ENCODE measurements around the gene SLC30A1.
"Not testable (repeated sequence)": the region's sequence is repeated elsewhere in the genome, so short reads cannot be mapped to it uniquely, and the experiment has no call there.

The SLC30A1 gene, protein sequence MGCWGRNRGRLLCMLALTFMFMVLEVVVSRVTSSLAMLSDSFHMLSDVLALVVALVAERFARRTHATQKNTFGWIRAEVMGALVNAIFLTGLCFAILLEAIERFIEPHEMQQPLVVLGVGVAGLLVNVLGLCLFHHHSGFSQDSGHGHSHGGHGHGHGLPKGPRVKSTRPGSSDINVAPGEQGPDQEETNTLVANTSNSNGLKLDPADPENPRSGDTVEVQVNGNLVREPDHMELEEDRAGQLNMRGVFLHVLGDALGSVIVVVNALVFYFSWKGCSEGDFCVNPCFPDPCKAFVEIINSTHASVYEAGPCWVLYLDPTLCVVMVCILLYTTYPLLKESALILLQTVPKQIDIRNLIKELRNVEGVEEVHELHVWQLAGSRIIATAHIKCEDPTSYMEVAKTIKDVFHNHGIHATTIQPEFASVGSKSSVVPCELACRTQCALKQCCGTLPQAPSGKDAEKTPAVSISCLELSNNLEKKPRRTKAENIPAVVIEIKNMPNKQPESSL

DNA sequence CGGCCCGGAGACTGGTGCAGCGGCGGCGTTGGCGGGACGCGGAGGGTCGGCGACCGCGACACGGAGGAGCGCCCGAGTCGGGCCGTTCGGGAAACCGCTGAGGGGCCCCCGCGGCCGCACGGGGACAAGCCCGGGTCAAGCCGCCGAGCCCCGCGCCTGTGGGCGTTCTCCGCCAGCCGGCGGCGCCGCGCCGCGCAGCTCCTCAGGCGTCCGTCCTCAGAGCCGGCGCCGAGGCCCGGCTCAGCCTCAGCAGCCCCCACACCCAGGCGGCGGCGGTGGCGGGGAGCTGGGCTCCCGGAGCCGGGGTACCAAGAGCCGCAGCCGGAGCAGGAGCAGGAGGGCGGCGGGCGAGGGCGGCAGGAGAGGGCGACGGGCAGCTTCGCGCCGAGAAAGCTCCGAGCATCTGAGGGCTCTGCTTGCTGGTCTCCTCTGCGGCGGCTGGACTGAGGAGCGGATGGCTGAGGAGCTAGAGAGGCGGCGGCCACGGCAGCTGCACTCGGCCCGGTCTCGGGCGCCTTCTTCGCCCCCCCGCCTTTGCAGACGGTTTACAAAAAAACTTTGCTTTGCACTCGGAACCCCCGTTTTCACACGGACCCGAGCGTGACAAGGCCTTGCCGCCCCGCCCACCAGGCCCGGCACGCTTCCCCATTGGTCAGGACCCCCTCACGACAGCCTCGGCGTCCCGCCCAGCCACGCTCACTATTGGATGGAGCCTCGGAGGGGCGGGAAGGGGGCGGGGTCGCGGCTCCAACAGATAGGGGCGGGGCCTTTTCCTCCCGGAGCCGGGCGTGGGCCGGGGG lies at the start of gene SLC30A1:
SLC30A1 (minus strand) TSS at position 522 of the 800 bp plus-strand sequence. CDS start 549 bp downstream, outside the sequence.
- DNase-seq (ENCODE audit: low read depth in 2 of 2), result peak; percentile 99 to 100

DNA sequence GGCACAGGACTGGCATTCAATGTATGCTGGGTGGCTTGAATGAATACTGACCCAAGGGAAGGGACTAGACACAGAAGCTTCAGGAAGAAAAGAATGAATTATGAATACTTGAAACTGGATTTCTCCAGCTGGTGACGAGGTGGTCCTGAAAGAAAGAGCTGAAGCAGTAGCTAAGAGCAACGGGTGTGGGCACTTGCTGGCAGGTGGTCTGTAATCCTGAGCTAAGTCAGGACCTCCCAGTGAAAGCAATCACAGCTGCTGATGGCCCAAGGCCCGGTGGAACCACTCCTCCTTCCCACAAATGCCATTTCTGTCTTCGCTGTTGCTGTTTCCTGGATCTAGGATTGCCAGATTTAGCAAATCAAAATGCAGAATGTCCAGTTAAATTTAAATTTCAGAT lies 49.5 kb upstream of the SLC30A1 start:
- no peak for DNase-seq (ENCODE audit: low read depth in 2 of 2)

DNA sequence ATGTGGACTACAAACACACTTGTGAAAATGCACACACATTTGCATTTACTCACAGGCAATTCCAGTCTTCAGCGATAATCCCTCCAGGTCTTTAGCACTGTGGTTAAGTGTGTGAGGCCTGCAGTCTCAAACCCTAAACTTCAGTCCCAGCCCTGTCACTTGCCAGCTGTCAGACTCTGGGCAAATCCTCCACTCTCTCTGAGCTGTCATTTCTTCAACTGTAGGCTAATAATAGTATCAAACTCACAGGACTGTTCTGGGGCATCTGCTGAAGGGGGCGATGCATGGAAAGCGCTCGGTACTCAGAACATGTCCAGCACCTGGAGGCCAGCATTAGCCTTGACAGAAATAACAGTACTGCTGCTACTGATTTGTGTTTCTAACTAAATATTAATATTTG lies 48.3 kb upstream of the SLC30A1 start:
- DNase-seq (ENCODE audit: low read depth in 2 of 2), result no peak

DNA sequence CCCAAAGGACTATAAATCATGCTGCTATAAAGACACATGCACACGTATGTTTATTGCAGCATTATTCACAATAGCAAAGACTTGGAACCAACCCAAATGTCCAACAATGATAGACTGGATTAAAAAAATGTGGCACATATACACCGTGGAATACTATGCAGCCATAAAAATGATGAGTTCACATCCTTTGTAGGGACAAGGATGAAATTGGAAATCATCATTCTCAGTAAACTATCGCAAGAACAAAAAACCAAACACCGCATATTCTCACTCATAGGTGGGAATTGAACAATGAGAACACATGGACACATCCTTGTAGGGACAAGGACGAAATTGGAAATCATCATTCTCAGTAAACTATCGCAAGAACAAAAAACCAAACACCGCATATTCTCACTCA lies 46.9 kb upstream of the SLC30A1 start:
- DNase-seq (ENCODE audit: low read depth in 2 of 2), result not testable (repeated sequence)

DNA sequence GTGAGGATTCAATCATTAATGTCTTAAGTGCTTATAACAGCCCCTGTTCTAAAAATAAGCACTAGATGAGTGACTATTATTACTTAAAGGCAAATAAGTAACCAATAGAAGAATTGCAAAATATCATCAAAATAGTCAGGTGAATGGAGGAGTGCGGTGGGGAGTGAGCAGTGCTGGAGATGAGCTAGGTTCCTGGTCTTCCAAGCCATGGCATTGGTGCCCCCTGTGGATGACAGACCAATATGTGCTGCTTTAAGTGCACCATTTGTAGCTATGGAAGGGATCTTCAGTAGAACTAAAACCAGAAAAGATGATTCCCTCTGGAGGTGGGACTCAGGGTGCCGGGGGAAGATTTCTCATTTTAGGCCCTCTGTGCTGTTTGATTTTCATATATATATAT lies 46.1 kb upstream of the SLC30A1 start:
- DNase-seq (ENCODE audit: low read depth in 2 of 2), result no peak

DNA sequence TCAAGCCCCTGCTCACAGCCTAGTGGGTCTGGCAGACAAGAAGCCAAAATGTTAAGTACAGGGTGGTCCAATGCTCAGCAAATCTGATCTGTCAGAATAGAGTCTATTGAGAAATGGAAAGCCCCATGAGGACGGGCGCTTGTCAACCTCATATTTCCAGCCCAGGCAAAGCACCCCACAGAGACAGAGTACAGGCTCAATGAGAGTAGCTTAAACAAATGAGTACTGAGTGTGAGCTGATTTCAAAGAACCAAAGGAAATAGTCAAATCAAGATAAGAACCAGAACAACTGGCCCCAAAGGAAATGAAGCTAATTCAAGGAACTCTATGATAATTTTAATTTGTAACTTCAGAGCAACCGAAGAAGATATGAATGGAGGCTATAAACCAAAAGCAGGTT lies 44.6 kb upstream of the SLC30A1 start:
- no peak for DNase-seq (ENCODE audit: low read depth in 2 of 2)

DNA sequence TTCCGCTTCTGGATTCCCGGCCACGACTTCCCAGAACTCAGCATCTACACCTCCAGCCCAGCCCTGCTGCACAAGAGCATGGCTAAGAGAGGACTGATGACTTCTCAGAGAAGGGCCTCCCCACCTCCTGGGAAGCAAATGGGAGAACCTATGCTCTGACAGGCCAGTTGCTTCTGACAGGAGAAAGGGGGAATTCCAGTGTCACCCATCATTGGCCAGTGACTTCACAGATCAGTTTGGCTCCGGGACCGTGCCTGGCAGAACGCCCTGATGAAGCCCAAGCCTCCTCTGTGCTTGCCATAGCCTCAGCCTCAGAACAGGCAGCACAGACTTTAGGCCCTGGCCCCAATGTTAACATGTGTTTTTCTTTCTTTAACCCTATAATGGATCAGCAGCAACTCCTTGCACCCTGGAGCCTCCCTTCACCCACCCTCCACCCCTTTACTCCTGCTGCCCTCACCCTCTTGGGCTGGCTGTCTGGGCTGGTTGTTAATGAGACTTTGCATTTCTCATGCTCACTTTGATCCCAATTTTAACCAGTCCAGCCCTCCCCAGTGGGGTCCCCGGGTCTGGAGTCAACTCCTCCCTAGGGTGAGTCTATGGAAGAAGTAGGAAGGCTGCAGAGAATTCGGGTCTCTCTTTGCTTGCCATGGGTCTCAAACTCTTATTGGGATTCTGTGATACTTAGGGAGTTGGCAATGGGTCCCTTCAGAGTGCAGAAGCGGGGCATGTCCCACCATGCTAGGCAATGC lies 42.7 kb upstream of the SLC30A1 start:
- no peak for DNase-seq (ENCODE audit: low read depth in 2 of 2)

DNA sequence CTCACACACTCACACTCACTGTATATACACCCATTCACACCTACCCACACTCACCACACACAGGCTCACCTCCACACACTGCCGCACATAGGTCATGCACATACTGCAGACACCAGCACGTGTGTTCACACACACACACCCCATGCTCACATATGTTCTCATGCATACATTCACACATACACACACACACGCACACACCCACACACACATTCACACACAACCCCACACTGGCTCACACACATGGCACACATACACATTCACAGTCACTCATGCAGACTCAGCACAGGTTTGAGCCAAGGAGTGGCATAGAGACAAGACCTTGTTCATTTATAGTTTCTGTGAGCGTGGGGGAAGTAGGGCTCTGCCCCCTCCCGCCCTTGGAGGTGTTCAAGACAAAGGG lies 41.1 kb upstream of the SLC30A1 start:
- no peak for DNase-seq (ENCODE audit: low read depth in 2 of 2)

DNA sequence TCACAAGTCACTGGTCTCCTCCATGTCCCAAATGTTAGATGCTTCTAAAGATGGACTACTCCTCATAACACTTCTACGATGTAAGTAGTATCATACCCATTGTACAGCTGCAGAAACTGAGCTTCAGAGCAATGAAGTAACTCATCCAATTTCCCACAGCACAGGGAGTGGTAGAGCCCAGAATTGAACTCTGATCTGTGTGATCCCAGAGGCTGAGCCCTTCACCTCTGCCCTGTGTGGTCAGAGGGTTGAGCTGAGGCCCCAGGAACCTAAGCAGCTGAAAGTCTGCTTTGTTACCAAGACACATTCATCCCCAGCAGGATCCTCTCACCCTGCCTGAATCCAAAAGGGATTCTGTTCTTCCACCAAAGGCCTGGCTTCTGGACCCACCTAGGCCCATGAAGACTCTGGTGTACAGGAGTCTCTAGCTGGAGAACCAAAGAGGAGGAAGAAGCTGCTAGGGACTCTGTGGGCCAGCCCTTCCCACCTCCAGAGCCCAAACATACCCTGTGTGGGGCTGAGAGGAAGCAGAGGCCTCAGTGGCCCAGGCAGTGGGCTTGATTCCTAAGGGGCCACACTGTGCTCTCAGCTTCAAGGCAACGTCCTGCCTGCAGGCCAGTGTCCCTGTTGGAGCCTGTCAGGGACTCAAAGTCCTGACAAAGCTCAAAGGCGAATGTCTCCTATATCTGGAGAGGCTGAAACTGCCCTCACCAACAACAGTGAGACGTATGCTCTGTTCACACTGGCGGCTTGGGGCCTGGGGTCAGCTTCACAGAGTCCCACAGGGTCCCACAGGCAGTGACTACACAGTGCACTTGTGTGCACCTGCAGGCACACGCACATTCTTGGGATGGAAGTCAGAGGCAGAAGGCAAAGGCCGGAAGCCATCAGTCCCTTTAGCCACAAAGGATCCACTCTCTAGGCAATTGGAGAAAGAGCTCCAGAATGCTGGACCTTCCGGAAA lies 40.4 kb upstream of the SLC30A1 start:
- no peak for DNase-seq (ENCODE audit: low read depth in 2 of 2)

DNA sequence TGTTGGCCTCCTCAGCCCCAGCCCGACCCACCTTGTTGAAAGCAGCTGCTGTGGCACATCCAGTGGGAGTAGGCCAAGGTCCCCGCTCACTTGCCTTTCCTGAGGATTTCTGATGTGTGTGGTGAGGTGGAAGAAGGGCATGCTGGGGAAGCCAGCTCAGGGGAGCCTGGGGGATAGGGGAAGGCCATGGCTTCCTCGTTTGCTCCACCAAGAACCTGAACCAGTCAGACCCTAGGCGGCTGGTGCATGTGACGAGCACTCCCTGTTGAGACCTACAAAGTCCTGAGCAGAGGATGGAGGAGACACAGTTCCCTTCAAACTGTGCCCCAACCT lies 38.0 kb upstream of the SLC30A1 start:
- DNase-seq (ENCODE audit: low read depth in 2 of 2), result no peak

DNA sequence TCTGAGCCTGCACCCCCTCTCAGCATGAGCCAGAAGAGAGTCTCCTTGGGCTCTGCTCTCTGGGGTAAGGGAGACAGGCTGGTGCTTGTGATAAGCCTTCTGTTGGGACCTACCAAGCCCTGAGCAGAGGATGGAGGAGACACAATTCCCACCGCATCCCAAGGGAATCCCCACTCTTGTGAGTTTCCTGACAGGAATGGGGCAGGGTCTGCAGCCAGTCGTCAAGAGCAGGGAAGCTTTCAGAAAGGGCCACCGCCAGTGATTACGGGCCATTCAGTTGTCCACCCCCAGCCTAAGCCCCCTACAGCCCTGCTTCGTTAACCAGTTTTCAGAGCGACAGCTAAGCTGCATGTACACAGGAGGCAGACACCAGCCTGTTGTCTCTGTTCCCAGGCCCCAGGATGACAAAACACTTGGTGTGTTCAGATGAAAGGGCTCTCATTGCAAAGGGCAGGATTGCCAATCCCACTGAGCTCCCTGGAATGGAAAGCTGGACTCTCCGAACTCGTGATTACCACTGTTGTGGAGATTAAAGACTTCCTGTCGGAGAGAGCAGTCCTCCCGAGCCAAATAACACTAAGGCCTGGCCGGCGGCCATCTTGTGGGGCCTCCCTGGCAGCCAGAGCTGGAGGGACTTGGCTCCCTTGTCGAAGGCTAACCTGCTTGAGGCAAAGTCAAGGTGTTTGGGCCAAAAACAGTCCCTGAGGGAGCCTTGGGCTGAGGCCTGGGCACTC lies 37.4 kb upstream of the SLC30A1 start:
- DNase-seq (ENCODE audit: low read depth in 2 of 2), result no peak

DNA sequence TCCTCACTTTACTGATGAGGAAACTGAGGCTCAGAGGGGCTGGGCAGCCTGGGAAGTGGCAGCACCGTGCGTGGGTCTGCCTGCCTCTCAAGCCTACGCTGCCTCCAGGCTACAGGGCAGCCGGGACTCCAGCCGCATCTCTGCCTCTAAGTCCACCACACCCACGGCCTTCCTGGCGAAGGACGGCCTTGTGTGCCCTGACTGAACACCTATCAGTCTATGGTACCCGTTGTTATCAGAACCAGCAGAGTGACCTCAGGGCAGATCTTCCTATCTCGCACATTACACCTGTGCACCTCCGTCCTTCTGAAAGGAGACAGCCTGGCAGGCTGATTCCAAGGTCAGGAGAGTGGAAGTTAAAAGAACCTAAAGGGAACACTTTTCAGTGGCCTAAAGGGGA lies 35.7 kb upstream of the SLC30A1 start:
- no peak for DNase-seq (ENCODE audit: low read depth in 2 of 2)

DNA sequence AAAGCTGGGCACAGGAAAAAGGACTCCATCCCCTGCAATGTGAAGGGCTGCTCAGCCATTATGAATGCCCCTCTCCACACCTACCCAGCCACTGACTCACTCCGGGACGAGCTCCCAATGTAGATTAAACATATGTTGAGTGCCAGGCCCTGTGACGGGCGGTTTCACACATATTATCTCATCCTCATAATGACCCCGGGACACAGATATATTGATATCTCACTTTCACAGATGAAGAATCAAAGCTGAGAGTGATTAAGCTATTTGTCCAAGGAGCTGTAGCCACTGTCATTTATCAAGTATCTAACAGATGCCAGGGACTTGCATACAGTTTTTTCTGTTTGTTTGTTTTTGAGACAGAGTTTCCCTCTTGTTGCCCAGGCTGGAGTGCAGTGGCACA lies 35.0 kb upstream of the SLC30A1 start:
- no peak for DNase-seq (ENCODE audit: low read depth in 2 of 2)

DNA sequence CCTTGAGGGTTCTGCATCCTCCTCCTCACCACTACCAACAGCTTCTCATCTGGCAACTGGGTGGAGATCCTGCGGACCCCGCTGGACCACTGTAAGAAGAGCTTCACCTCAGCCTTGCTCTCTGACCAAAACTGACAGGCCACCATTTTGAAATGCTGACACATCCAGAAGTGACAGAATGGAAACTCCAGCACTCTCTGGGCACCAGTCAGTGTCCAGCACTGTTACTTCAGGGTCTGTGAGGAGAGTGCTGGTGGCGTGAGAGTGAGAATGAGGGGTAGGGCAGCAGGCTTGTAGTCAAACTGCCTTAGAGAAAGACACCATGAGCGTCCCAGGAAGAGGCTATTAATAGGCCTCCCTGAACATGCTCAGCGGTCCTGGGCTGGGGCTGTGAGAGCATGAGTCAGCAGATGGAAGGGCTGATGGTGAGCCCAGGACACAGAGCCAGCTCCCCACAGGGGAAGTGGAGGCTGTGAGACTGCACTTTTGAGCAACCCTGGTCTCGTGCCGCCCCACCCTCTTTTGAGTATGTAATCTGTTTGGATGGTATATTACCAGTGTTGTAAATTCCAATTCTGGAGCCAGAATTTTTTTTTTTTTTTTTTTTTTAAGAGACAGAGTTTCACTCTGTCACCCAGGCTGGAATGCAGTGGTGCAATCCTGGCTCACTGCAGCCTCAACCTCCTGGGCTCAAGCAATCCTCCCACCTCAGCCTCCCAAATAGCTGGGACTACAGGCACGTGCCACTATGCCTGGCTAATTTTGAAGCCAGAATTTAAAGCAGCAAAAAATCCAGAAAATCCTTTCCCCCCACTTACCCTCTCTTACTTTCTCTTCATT lies 34.4 kb upstream of the SLC30A1 start:
- DNase-seq (ENCODE audit: low read depth in 2 of 2), result no peak

DNA sequence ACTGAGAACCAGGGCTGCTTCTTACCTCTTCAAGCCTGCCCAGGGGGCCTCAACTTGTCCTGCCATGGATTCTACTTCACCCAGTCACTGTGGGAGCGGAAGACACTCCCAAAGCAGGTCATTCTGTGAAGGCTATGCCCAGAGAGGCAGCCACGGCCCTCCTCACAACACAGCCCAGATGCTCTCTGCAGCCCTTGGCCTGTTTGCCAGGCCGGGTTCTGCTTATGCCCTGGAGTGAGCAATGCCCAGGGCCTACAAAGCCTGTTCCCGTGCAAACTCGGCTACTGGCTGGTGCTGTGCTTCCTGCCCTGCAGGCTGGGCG lies 33.8 kb upstream of the SLC30A1 start:
- no peak for DNase-seq (ENCODE audit: low read depth in 2 of 2)

DNA sequence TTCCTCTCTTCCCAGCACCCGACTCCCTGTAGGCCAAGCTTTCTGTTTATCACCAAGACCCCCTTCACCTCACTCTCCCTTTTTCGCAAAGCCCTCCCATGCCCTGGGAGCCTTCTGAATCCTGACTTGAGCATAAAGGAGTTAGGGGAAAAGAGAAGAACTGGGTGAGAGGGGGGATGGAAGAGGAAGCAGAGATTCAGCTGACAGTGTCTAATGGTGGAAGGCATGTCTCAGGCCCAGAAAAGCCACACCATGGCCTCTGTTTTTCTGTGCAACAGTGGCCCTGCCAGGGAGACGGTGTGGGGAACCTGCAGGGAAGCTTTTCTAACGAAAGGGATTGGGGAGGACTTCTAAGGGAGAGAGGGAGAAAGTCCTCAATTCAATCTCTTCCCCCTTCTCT lies 32.9 kb upstream of the SLC30A1 start:
- DNase-seq (ENCODE audit: low read depth in 2 of 2), result no peak

DNA sequence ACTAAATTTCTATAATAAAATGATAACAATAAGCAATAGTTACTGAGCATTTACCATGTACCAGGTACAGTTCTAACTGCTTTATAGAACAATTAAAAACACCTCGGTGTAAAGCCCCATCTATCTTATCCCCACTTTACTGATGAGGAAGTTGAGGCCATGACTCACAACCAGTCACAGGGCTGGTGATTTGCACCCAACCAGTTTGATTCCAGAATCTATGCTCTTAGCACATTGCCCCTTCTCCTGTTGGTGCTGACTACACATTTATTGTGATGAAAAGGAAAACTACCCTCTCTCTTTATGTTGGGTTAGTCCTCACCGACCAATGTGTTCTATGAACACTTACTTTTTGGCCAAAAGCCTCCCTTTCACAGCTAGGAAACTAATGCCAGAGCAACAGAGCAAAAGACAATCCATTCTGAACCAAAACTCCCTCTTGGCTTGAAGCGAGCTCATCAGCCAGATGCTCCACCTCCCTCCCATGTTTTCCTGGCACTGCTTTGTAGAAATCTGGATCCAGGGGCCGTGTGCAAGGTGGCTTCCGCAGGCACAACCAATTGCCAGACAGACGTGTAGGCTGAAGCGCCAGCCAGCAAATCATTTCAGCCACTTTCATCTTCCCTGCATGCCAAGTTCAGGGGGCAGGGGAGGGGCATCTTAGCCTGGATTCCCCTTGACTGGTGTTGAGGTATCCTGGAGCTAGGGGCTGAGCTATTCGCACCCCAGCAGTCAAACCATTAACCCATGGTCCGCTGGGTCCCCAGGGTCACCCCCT lies 32.0 kb upstream of the SLC30A1 start:
- no peak for DNase-seq (ENCODE audit: low read depth in 2 of 2)

DNA sequence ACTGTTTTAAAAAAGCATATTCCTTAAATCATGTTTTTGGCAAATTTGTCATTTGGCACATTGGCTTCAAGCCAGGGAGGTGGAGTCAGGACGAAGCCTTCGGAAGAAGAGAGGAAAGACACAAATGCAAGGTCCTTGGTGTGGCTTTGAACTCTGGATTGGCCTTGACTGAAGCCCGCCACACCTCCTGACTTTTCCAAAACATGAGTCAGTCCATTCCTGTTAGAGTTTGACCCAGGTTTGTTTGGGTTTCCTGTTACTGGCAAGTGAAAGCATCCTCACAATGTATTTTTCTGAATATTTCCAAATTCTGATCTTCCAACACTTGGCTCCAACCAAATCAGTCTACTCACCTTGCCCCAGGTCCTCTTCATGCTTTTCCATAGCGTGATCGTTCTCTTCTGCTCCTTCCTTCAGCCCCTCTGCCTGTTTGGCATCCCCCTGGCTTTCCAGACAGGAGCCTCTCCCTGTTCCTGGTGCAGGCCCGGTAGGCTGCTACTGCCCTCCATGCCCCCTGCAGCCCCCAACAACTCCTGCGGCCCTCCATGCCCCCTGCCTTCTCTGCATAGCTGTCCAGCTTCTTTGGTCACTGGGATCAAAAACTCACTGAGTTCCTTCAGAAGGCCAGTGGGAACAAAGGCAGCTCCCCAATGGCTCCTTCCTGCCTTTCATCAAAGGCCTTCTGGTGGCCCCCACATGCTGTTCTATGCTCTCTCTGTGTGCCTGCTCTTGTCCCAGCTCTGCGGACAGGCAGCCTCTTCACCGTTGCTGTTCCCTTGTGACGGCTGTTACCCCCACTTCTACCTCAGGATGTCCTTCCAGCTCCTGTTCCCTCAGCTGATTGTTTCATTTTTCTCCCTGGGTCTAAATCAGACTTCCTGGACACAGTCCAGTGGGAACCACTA lies 30.4 kb upstream of the SLC30A1 start:
- DNase-seq (ENCODE audit: low read depth in 2 of 2), result no peak
